ENCODE measurements around the gene AFF1. TPM values are rescaled to one million over a fixed set of nuclear protein-coding genes. Genes with fewer than 3 reads are reported as not detected.

AFF1 gene, protein sequence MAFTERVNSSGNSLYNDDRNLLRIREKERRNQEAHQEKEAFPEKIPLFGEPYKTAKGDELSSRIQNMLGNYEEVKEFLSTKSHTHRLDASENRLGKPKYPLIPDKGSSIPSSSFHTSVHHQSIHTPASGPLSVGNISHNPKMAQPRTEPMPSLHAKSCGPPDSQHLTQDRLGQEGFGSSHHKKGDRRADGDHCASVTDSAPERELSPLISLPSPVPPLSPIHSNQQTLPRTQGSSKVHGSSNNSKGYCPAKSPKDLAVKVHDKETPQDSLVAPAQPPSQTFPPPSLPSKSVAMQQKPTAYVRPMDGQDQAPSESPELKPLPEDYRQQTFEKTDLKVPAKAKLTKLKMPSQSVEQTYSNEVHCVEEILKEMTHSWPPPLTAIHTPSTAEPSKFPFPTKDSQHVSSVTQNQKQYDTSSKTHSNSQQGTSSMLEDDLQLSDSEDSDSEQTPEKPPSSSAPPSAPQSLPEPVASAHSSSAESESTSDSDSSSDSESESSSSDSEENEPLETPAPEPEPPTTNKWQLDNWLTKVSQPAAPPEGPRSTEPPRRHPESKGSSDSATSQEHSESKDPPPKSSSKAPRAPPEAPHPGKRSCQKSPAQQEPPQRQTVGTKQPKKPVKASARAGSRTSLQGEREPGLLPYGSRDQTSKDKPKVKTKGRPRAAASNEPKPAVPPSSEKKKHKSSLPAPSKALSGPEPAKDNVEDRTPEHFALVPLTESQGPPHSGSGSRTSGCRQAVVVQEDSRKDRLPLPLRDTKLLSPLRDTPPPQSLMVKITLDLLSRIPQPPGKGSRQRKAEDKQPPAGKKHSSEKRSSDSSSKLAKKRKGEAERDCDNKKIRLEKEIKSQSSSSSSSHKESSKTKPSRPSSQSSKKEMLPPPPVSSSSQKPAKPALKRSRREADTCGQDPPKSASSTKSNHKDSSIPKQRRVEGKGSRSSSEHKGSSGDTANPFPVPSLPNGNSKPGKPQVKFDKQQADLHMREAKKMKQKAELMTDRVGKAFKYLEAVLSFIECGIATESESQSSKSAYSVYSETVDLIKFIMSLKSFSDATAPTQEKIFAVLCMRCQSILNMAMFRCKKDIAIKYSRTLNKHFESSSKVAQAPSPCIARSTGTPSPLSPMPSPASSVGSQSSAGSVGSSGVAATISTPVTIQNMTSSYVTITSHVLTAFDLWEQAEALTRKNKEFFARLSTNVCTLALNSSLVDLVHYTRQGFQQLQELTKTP
- 100 to 1,000 TPM in 1 of 4 donors, 10 to 100 TPM in 3; 61.7 to 100 (median 85.4) TPM for total RNA-seq
- 10 to 100 TPM in 2 of 3 donors, 1 to 10 TPM in 1; 7.2 to 16.6 (median 10.9) TPM for polyA plus RNA-seq

- H3K27me3 ChIP-seq: no peaks in the 10 kb centered on the region
- no peaks in the 10 kb centered on the region for H3K9me3 ChIP-seq
- whole genome bisulfite sequencing, 2 donors: 0 to 1% methylated on average over 97 of the region's 97 CpGs
- peaks cover 0 to 42% (median 29%) of the 10 kb centered on the region in 4 donors for H3K4me1 ChIP-seq
- H3K4me3 ChIP-seq: peak within 1 kb of the TSS; percentile 81 to 97 (median 93)
- DNase-seq: peak; percentile 97
- TF ChIP-seq CTCF (IDR thresholded peaks at IDR 0.05) (peak in 1 of 4 experiments; percentile 46), EP300 (IDR thresholded peaks at IDR 0.05) (peak in 1 of 4 donors; percentile 41), POLR2AphosphoS5 (IDR thresholded peaks at IDR 0.05) (peak; percentile 72 to 93 (median 92)), POLR2A (IDR thresholded peaks at IDR 0.05) (peak; percentile 20 to 47)
- H3K27ac ChIP-seq: peak within 1 kb of the TSS; percentile 95 to 99 (median 99)
- intact Hi-C loops (cut with DNase I): loop anchor here (2.0 to 5.0 kb wide), 3 partner anchors 147 to 287 kb away; partner anchors contain the start of gene KLHL8
- peaks cover 0 to 19% (median 0%) of the 10 kb centered on the region in 4 donors for H3K36me3 ChIP-seq
Measured at GRCh38 chr4:86934771-86935565, at the start of gene AFF1. Gene AFF1, plus strand, starts transcription at chr4:86935011. Its CDS starts 13,523 bp downstream, at chr4:86948534.

DNA sequence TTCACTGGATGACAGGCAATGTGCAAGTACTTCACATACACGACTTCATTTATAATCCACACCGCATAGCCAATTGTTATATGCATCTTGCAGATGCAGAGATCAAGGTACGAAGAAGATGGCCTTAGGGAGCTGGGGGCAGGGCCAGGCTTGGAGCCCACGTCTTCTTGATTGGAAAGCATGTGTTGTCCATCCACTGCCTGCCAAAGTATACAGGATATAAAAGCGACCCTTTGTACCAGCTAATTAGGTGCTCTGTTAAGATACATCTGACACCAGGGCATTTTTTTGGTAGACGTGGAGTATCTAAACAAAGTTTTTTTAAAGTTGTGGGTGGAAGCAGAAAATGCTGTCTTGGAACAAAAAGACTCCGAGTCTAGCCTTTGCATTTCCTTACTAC is 44.0 kb upstream of the AFF1 start:
- Histone ChIP-seq H3K27ac (no peak overlapping the region), H3K4me1 (peaks cover 0 to 15% (median 7%) of the 10 kb centered on the region in 4 donors), H3K27me3 (no peaks in the 10 kb centered on the region), H3K9me3 (no peaks in the 10 kb centered on the region), H3K36me3 (no peaks in the 10 kb centered on the region), H3K4me3 (no peak overlapping the region)
- TF ChIP-seq EP300 (IDR thresholded peaks at IDR 0.05): no peak
- TF ChIP-seq POLR2AphosphoS5 (IDR thresholded peaks at IDR 0.05): no peak
- no peak for TF ChIP-seq CTCF (IDR thresholded peaks at IDR 0.05)
- no peak for TF ChIP-seq POLR2A (IDR thresholded peaks at IDR 0.05)
- WGBS, 2 donors: 26 to 74% methylated on average over 7 of the region's 7 CpGs
- intact Hi-C loops (cut with DNase I): no loop called here
- DNase-seq: no peak

GRCh38 chr4:86891762-86892635 is 42.8 kb upstream of the AFF1 start, which contains the start of gene C4orf36:
Gene C4orf36, minus strand, starts transcription at chr4:86892422. Its CDS starts 902 bp downstream, at chr4:86891520.
- WGBS, 2 donors: 1% methylated on average over 84 of the region's 84 CpGs
- Histone ChIP-seq H3K36me3 (no peaks in the 10 kb centered on the region), H3K4me1 (peaks cover 0 to 15% (median 7%) of the 10 kb centered on the region in 4 donors), H3K27ac (peak within 1 kb of the TSS in 3 of 4 donors; percentile 16 to 58 (median 50)), H3K4me3 (peak within 1 kb of the TSS; percentile 54 to 85 (median 76)), H3K9me3 (no peaks in the 10 kb centered on the region), H3K27me3 (no peaks in the 10 kb centered on the region)
- intact Hi-C loops (cut with DNase I): no loop called here
- DNase-seq: peak; percentile 77
- TF ChIP-seq EP300 (IDR thresholded peaks at IDR 0.05) (no peak), POLR2A (IDR thresholded peaks at IDR 0.05) (no peak), POLR2AphosphoS5 (IDR thresholded peaks at IDR 0.05) (no peak), CTCF (IDR thresholded peaks at IDR 0.05) (no peak)
